ENCODE data around the gene SH3BGRL. TPM values are rescaled to one million over a fixed set of nuclear protein-coding genes. Genes with fewer than 3 reads are reported as not detected.

The SH3BGRL gene
- total RNA-seq = 100 to 1,000 TPM in 3 of 4 donors, 10 to 100 TPM in 1; 69.5 to 255 (median 154) TPM

- no peak for TF ChIP-seq CTCF (IDR thresholded peaks at IDR 0.05; ENCODE audit: low read depth)
Observed at GRCh38 chrX:81201671-81202455, at the start of gene SH3BGRL, which contains the start of gene HMGN5. TSS of gene SH3BGRL (plus strand) at chrX:81202102. CDS start at chrX:81202201, 99 bp downstream. TSS of gene HMGN5 (minus strand) at chrX:81201913. CDS start at chrX:81121549, 80,364 bp downstream.

- TF ChIP-seq CTCF (IDR thresholded peaks at IDR 0.05; ENCODE audit: low read depth) = no peak
Observed at GRCh38 chrX:81168391-81168790, 33.5 kb upstream of the SH3BGRL start.

GRCh38 chrX:81174286-81174685 lies 27.6 kb upstream of the SH3BGRL start:
- no peak for TF ChIP-seq CTCF (IDR thresholded peaks at IDR 0.05; ENCODE audit: low read depth)

DNA sequence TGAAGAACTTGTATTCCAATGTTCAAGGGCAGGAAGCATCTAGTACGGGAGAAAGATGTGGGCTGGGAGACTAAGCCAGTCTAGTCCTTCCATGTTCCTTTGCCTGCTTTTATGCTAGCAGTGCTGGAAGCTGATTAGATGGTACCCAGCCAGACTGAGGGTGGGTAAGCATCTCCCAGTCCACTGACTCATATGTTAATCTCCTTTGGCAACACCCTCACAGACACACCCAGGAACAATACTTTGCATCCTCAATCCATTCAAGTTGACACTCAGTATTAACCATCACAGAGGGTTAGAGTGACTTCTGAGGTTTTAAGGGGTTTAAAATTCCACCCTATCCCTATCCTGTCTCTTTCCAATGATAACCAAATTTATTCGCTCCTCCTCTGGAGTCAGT lies 6.6 kb upstream of the SH3BGRL start:
- no peak for TF ChIP-seq CTCF (IDR thresholded peaks at IDR 0.05; ENCODE audit: low read depth)

- TF ChIP-seq CTCF (IDR thresholded peaks at IDR 0.05; ENCODE audit: low read depth) = no peak
Observed at GRCh38 chrX:81195712-81196111, 6.2 kb upstream of the SH3BGRL start.

DNA sequence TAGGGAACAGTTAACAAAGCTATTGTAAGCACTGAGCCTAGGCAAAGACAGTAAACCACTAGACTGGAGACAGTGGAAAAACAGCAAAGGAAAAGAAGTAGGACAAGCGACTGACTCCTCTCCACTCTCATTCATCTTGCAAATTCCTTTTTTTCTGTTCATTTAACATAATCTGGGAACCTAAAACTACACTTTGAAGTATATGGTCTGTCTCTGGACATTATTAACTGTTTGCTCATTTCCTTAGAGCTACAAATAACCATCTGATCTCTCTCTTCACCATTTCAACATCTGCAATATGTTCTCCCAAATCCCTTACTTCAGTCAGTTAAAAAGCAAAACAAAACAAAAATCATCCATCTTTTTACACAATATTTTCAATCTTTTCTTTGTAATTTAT lies 831 bp upstream of the SH3BGRL start:
- TF ChIP-seq CTCF (IDR thresholded peaks at IDR 0.05; ENCODE audit: low read depth) = no peak

GRCh38 chrX:81202456-81202819 lies 536 bp downstream of the SH3BGRL start:
- no peak for TF ChIP-seq CTCF (IDR thresholded peaks at IDR 0.05; ENCODE audit: low read depth)
